Activated naive CD4-positive, alpha-beta T cell treated with Interleukin-2 at 50 U/mL for 16 hours (primary cell): ENCODE data around the gene PATJ.

ENCODE experiments used
- DNase-seq: peaks from one replicate; pipeline ENCODE4 v3.0.0-alpha.2; 2020

The PATJ gene

DNA sequence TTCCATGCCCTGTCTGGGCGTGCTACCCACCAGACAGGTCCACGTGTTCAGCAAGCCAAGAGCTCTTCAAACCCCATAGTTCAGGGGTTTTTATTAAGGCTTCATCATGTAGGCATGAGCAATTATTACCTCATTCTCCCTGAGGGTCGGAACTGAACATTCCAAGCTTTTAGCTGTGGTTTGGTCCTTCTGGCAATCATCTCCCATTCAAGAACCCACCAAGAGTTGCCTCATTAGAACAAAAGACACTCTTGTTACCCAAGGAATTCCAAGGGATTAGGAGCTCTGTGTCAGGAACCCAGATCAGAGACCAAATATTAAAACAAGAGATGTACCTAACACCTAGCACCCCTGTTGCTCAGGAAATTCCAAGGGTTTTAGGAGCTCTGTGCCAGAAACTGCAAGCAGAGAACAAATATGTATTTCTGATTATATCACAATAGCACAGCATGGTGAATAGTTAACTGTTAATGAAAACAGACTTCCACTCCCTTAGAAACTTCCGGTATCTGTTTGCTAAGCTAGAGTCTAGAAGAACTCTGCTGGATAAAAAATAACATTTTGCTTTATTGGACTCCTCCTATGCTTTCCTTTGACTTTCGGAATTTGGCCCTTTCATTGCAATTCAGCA, 251.2 kb downstream of the PATJ start:
- no peak for DNase-seq

DNA sequence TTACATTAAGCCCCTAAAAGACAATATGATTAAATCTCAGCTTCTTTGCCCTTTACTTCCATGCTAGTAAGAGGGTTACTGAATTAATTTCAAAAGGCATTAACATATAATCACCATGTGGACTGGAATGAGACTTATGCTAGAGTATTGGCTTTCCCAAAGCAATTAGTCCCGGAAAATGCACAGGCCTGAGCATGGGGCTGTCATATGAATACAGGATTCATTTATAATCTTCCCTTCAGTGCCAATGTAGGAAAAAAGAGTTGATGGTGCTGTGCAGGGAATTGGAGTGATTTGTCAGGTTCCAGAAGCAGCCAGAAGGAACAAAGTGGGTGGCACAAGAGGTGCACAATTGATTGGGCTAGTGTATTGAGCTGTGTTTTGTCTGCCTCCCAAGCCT, 253.4 kb downstream of the PATJ start:
- DNase-seq = no peak

DNA sequence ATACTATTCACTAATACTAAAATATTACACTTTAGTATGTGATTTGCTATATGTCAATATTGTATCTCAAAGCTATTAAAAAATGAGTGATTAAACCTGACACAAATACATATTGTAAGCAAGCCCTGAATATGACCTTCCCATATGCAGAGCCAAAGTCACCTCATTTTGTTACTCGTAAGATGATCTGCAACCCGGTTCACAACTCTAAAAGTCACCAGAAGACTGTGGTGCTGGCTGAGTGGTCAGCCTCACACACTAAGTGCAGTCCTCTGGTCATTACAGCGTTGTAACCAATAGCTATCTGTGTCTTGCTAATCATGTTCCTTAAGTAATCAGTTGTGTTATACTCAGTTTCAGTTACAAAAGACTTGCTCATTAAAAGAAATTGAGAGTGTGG, 254.8 kb downstream of the PATJ start:
- DNase-seq = no peak

DNA sequence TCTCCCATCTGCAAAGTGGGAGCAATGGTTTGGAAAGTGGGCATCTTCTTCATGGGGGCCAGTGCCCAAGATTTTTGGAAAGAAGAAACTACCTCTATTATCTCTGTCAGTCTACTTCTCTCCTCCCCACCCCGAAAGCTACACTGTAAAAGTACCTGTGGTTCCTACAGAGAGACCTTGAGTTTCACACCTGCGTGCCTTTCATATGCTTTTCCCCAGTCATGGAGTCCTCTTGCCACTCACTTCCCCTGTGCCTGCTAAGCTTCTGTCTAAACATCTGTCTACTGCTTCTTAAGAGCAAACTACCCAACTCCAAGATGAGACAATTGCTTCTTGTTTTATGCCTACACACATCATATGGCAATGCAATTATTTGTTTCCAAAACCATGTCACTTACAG, 261.5 kb downstream of the PATJ start:
- no peak for DNase-seq

DNA sequence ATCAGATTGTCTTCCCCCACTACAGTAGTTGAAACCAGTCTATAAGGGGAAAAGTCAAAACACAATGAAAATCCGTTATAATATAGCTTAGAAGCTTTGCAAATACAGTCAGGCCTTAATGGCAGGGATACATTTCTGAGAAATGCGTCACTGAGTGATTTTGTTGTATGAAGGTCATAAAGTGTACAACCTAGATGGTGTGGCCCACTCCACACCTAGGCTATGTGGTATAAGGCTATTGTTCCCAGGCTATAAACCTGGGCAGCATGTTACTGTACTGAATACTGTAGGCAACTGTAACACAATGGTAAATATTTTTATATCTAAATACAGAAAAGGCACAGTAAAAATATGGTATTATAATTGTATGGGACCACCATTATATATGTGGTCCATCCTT, 264.4 kb downstream of the PATJ start:
- DNase-seq = no peak

DNA sequence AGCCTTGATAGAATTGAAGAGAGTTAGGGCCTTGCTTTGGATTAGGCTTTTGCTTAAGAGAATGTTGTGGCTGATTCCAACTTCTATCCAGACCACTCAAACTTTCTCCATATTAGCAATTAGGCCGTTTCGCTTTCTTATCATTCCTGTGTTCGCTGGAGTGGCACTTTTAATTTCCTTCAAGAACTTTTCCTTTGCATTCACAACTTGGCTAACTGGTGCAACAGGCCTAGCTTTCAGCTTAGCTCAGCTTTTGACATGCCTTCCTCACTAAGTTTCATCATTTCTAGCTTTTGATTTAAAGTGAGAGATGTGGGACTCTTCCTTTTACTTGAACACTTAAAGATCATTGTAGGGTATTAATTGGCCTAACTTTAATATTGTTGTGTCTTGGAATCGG, 268.7 kb downstream of the PATJ start:
- DNase-seq = no peak

DNA sequence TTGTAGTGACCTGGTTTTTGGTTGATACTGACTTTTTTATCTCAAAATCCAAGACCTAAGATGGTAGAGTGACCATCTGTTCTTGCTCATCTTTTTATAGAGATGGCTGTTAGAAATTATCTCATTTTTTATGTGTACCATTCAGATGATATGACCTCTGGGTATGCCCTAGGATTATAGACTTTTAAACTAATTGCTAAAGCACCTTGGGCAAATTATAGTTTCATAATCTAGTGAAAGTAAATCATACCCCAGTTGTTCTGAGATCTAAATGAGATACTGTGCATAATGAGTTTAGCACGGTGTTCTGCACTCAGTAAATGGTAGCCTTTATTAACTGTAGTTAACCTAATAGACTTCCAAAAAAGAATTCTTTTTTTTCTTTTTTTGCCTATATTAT, 269.8 kb downstream of the PATJ start:
- DNase-seq = no peak

DNA sequence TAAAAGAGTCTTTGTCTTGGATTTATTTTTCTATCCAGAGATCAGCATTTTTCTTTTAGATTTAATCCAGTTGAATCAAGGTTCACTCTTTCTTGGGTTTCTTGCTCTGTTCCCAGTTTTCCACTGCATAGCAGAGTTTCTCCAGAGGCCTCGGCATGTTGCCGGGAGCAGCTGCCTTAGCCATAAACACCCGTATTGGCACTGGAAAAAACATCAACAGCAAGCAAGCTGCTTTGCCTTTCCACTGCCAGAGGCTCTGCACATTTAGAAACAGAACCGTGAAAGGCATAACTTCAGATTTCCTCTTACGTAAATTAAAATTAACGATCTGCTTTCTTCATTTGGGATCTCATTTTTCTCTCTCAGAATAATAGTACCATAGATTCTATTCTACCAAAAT, 270.6 kb downstream of the PATJ start:
- DNase-seq = no peak

DNA sequence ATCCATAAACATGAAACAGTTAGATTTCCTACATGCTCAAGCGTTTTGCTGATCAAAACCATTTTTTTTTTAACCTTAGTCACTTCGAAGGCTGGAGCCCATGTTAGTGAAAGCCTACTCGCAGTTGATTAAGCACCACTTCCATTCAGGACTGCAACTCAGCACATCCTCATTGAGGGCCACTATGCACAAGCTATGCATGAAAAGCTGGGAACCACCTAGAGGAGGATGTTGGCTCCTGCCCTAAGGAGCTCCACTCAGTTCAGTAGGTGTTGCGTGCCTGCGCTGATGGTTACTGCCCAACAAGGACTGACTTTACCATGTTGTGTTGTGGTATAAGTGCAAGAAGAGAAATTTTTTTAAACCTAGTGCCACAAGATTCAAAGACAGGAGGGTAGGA, 271.0 kb downstream of the PATJ start:
- no peak for DNase-seq

DNA sequence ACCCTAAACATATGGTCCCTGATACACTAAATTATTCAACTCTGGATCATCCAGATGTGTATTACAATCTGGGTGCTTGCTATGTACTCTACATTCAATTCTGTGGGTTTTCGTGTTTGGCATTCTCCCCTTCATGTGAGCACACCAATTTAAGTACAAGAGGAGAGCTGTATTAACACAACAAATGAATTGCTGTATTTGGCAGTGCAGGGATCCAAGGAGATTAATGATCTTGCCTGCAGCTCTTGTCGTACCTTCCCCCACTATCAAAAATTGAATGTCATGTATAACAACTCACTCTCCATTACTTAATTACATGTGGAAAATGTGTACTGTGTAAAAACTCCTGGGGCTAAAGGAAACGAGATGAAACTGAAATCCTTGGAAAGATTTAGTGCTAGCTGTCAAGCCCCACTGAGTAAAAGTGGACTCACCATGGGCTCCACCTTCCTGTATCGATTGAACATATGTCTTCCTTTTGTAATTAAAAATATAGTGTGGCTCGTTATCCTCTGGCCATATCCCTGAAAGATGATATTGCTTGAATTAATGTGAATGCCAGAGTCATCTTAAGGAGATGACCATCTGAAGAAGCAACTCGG, 280.2 kb downstream of the PATJ start:
- no peak for DNase-seq

DNA sequence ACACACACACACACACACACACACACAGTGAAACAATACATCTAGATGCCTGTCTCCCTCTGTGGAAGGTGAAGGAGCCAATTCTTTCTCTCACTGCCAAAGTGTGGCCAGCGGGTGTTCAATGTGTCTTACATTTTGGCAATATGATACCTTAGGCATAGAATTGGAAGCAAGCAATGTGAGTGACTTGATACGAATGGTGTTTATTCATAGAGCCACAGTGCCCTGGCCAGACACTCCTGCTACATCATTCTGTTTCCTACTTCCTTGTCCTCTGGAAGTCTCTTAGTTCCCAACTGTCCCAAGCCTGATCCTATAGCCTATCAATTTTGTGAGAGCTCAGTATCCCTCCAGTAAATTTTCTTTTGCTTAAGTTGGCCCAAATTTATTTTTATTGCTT, 282.4 kb downstream of the PATJ start:
- DNase-seq = no peak

DNA sequence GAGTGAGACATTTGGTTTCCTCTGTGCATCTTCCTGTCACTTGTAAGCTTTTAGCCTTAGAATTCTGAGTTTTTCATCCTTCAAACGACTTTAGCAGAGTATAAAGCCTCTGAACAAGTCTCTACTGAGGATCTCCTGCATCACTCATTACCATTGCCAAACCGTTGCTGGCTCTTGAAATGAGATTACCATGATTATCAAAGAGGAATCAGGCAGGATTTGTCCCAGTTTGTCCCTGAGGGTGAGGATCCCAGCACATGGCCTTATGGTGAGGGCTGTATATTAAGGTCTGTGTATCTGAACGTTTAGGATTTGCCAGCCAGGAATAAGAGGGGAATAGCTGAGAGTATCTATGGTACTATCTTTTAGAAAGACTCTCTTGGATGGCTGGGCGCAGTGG, 282.9 kb downstream of the PATJ start:
- no peak for DNase-seq

DNA sequence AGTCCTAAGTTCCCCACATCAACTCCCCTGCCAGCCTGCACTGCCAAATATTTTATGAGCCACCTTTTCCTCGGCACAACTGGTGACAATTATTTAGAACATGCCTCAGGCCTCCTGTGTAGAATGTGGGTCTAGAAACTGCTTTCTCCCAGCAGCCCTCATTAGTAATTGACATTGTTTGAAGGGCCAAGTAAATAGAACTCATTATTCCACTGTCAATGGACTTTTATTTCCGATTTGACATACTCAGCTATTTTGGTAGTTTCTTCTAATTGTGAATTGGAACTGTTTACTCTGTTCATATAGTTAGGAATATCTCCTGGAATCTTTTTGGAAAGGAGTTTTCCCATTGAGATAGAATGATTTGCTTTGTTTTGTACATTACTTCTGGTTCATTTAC, 283.6 kb downstream of the PATJ start:
- DNase-seq = no peak

DNA sequence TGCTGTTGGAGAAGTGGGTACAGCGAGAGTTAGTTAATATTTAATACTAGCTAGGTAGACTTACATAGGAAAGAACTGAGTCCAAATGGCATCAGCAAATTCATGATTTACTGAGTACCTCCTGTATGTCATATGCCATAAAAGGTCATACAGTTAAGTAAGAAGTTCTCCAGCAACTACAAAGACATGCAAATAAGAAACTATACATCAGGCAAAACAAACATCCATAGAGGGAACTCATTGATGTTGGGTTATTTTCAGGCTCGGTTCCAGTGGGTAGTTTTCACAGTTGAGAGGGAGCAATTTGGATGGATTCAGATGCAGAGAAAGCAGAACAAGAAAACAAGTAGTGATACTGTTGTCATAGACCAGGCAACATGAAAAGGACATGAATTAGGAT, 287.4 kb downstream of the PATJ start:
- no peak for DNase-seq

DNA sequence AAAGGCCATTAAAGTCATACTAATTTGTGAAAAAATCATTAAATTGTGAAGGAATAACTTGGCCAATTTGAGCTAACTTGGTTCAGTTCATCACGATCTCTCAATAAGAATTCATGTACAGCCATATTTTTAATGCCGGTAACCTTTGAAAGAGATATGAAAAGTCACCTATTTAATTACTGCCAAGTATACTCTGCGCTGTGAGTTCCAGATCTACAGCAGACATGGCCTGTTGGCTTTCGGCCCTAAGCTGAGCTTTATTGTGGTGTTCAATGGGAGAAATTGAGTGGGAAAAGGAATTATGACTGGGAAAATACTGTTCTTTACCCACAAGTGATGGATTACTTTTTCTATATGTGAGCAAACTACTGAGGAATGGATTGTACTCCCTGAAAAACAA, 292.5 kb downstream of the PATJ start:
- no peak for DNase-seq

DNA sequence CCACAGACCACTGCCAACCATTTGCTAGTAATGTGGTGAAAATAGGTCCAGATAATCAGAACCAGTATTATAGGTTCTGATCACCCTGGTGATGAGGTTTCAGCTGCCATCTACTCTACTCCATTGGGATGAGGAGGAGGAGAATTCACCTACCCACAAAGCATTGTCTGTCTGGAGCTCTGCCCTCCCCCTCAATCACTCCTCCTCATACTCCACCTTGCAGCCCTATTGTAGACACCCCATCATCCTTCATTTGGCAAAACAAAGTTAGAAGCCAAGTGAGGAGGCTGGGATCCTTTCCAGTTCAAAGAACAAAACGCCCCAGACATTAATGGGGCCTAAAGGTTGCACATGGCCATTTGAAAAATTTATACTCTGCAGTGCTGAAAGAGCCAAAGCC, 295.0 kb downstream of the PATJ start:
- DNase-seq = no peak

DNA sequence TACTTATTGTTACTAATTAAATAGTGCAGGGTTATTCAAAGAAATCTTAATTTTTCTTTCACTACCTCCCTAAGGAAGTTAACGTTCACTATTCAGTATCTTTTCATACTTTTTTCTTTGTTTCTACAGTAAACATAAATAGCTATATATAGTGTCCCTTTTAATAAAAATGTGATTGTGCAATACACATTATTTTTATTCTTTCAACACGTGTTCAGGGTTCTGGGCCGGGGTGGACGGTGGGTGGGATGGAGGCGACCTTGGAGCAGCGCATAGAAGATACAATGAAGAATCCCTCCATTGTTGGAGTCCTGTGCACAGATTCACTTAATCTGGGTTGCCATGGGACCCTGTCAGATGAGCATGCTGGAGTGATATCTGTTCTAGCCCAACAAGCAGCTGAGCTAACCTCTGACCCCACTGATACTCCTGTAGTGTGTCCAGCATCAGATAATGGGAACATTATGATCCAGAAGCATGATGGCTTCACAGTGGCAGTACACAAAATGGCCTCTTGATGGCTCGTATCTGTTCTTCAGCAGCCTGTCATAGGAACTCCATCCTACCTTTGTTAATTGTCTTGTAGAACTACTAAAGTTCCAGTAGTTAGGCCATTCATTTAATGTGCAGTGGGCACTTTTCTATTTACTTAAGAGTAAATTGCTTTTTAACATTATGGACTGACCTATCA, 296.5 kb downstream of the PATJ start:
- no peak for DNase-seq

DNA sequence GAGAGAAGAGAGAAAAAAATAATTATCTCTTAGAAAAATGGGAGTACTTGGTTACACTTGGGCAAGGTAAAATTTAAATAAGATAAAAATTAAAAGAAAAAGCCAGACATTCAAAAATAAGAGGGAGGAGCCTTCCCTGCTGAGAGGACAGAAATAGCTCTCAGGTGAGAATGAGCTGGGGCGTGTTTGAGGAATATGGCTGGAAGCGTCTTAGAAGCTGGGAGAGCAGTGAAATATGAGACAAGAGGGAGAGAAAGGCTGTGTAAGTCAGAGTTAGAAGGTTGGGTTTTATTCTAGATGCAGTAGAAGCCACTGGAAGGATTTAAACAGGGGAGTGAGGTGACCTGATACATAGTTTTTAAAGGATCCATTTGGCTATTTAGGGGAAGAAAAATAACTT, 298.2 kb downstream of the PATJ start:
- DNase-seq = no peak

DNA sequence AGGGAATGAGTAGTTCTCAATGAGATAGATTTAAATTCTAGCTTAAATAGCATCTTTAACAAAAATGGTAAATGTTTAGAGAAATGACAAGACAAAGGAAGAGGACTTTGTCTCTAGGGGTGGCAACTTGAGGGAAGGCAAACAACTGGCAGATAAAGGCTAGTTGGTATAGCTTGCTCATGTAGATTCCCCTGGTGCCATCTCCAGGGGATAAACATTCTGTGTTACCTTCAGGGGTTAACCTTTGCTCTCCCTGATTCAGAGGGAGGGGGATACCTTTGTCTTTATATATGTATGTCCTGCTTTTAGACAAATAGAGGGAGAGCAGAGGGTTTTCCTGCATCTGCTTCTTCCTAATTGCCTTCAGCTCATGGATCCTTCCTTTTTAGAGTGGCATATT, 298.7 kb downstream of the PATJ start:
- DNase-seq = no peak

DNA sequence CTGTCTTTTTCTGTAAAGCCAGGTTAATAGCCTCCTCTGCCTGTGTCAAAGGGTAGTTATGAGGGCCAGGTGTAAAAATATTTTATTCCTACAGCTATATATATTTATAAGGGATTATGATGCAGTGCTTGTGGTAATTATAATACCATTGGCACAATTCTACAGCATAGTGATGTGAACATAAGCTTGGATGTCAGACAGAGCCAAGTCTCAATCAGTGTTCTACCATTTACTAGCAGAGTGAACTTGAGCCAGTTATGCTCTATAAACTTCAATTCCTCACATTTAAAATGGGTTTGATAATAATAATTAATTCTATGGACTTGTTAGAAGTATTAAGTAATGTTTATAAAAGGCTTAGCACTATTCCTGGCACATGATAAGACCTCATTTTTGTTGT, 300.9 kb downstream of the PATJ start:
- no peak for DNase-seq

DNA sequence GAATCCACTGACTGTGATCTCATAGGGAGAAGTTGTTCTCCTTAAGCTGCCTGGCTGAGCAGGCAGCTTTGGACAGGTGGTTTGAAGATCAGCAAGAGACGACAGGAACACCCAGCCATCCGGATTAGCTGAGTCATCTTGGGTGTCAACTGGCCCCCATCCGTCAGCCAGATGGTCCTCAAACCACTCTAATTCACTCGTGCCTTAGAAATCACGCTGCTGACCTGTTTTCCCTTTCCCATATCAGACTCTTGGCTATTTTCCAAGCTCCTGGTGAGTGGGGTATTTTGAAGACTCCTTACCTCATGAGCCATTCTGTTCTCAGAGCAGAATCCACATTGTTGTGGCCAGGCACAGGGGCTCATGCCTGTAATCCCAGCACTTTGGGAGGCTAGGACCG, 303.3 kb downstream of the PATJ start:
- no peak for DNase-seq

DNA sequence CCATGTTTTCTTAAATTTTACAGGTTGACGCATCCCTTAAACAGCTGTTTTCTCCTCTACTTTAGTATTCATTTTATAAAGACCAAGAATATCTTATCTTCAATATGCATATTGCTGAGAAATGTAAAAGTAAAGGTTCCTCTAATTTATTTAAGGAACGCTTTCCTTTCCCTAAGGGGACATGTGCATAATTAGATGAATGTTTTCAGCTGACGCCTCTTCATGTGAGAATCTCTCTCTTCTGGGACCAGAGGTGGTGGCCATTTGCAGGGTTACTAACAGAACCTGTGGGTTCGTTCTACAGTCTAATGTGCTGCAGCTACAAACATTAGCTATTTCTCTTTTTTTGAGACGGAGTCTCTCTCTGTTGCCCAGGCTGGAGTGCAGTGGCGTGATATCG, 304.6 kb downstream of the PATJ start:
- no peak for DNase-seq

DNA sequence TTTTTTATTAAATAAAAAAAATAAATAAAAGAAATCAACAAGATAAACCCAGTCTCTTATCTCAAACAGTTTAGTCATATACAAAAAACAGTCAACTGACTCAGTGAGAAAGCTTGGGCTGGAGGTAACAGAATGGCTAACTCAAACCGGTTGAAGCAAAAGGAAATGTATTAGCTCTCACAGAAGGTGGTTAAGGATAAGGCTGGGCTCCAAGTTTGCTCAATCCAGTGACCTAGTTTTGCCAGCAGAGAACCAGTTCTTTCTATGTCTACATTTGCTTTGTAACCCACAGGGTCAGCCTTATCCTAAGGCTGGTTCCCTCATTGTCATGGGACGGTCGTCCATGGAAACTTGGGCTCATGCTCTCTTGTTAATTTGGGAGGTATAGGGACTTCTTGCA, 307.9 kb downstream of the PATJ start:
- no peak for DNase-seq

DNA sequence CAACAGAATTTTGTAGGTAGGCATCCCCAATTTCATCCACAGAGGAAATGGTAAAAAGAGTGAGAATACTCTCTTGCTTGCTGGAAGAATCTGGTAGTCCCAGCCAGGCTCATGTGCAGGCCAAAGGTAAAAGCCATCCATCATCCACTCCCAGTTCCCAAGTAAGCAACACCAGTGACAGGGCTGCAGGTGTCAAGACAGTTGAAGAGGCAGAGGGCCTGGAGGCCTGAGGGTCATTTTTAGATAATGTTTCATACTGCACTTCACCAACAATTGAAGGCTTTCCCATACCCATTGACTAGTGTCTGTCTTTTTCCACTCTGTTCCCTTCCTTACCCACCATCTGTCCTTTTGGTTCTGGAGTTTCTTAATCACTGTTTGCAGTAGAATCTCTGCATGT, 310.7 kb downstream of the PATJ start:
- DNase-seq = no peak

DNA sequence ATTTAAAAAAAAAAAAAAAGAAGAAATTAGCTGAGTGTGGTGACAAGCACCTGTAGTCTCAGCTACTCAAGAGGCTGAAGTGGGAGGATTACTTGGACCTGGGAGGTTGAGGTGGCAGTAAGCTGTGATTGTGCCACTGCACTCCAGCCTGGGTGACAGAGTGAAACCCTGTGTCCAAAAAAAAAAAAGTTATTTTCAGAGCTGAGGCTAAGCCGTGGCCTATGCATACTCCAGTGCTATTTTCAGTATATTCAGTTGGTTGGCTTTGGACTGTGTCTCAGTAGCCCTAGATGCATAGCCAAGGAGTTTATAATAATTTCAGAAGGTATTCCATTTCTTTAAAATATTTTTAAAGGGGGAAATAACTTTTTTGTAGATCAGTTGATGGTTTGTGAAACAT, 311.9 kb downstream of the PATJ start:
- DNase-seq = no peak
